Right hindlimb (tissue), 1 donor: ENCODE measurements around the gene PMEPA1.

Experiments used
- DNase-seq: peaks from one replicate; pipeline ENCODE4 v3.0.0-alpha.2; 2018

The PMEPA1 gene

DNA sequence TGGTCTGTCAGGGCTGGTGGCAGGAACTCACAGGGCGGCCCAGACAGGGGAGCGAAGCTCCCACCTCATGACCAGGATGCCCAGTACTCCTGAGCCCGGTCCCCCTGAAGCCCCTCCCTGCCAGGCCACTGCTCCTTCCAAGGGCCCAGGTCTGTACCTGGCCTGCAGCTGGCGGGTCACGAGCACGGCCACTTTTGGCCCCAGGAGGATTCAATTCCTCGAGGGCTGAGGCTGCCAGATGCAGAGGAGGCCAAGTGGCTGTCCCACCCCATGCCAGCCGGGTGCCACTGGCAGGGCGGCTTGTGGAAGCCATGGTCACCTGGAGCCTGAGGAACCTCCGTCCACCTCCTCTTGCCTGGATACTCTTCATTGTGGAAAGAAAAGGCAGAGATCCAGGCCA, 17.4 kb downstream of the PMEPA1 start:
- no peak for DNase-seq

DNA sequence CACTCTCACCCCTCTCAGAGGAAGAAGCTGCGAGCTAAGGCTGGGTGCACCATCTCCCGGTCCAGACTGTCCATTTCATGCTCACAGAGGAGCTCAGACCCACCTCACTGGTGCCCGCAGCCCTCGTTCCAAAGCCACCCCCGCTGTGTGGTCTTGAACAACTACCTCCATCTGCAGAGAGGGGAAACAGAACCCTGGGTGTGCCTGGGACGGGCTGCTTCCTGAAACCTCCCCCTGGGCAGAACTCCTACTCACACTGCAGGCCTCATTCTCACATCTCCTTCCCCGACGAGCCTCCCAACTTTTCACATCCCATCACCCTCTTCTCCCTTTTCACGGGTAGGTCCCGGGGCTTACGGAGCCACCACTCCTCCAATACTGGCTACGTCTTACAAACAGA, 18.1 kb downstream of the PMEPA1 start:
- DNase-seq = no peak

DNA sequence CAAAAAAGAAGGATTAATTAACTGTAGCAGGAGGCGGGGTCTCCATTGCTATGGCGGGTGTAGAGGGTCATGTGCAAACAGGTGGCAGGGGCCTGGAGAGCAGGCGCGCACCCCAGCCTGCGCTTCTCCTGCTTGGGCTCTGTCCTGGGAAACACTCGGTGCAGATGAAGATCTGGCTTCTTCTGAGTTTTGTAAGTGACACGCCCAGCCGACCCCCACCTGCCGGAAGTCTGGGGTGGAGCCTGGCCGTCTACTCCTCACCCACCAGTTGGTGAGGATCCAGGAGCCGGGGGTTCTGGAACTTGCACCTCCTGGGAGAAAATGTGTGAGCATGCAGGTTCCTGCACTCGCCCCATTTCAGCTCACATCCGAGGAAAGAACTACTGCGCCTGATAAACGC, 19.3 kb downstream of the PMEPA1 start:
- DNase-seq = no peak

DNA sequence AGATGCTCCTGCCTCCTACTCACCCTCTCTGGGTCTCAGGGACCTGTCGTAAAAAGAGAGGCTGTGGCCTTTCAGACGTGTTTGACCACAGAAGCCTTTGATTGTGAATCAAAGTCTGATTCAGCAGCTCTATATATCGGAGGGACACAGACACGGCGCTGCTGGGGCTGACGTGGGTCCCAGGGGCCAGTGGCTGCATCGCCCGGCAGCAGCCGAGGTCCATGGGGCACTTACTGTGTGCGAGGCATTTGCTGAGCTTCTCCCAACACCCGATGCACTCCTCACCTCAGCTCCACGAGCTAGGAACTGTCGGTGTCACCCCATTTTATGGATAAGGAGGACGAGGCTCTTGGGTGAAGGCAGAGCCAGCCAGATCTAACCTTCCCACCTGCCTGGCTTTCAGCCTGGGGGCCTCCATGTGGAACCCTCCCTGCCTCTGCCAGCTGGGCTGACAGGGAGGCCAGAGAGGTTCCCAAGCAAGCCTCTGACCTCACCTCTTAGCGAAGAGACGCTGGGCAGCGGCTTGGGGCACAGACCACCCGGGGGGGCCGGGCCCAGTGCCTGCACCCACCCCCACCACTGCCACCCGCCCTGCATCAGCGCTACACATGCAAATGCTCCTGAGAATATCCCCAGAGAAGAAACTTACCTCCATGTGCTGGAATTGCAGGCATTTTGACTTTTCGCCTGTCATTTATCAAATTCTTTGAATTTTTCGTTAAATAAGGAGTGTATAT, 19.9 kb downstream of the PMEPA1 start:
- no peak for DNase-seq

DNA sequence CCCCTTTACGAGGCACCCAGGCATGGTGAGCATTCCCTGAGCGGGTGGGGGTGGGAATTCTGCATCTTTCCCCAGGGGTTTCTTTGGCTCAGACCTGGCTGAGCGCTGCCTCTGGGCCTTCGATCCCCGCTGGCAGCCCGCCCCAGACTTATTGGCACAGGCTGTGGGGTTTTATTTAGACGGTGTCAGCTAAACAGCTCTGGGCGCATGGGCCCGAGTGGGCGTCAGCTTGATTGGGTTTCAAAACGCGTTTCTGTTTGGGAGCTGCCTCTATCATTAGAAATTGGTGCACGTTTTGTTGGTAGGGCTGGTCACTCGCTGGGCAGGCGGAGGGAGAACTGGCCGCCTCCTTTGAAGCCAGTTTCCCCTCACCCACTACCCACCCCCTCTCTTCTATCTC, 21.0 kb downstream of the PMEPA1 start:
- peak; percentile 67 for DNase-seq

DNA sequence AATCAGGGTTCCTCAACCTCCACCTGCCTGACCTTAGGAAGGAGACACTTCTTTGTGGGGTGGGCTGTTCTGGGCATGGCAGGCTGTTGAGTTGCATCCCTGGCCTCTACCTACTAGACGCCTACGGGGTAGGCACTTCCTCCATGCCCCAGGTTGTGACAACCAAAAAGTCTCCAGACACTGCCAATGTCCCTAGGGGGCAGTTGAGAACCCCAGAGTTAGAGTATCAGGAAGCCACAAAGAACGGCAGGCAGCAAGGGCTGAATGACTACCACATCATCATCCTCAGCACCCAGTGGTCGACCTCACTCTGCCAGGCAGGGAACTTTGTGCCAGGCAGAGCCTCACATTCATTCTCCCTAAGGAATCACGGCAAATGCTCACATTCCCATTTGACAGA, 21.5 kb downstream of the PMEPA1 start:
- no peak for DNase-seq

DNA sequence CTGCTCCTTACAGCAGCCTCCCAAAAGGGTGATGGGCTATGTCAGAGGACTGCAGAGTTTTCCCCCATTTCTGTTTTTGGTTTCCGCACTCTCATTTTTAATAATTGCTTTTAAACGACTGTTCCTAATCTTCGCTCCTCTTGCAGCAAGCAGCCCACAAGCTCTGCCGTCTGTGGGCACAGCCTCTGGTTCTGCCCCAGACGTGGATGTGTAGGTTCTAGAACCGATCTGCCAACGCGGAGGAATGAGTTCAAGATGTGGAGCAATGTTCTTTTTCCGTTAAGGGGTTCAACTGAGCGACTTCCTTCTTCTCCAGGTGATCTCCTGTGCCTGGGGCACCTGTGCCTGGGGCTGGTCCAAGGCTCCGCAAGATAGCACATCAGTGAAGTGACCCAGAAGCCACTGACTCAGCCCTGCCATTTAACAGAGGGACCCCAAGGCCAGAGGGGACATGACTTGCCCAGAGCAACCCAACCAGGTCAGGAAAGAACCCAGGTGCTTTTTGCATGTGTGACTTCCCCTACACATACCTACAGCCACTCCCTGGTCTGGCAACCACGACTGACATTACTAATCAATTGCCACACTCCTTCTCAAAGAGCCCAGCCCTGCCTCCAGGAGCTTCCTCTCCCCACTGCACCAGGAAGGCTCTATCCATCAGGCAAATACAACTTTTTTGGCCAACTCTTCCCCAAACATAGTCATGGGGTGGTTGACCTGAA, 22.7 kb downstream of the PMEPA1 start:
- no peak for DNase-seq

DNA sequence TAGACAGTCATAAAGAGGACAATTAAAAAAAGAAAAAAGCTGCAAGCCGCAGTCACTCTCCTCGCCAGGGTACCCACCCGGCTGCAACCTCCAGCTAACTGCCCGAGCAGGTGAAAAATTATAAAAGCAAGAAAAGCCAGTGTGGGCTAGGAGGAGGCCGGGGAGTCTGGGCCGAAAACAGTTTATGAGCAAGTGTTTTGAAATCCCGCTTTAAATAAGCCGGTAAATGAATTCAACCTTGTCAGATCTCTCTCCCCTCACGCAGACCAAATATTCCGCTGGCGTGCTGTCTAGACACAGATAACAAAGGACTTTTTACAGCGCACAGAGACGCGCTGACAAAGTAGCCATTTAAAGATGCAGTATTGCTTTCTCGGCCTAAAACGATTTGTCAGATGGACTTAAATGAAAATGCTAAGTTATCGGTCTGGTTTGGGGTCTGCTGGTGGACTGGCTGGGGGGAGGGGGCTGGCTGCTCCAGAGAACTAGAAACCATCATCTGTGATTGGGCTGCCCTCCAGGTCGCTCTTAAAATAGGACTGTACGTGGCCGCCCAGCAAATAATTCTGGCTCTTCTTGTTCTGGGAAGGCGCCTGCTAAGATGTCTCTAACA, 24.6 kb downstream of the PMEPA1 start:
- DNase-seq = peak; percentile 49

DNA sequence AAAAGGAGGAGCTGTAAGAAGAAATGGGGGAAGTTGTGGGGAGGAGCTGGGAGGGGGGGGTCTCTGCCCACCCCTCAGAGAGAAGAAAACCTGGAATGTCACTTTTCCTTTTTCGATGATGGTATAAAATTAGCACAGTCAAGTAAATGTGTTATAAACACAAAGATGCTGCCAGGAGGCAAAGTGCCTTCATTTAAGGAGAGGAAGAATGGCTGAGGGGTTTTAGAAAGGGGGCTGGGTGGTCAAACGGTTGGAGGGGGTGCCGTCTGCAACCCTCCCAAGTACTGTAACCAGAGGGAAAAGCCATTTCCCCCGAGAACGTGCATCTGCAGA, 25.0 kb downstream of the PMEPA1 start:
- DNase-seq = no peak

DNA sequence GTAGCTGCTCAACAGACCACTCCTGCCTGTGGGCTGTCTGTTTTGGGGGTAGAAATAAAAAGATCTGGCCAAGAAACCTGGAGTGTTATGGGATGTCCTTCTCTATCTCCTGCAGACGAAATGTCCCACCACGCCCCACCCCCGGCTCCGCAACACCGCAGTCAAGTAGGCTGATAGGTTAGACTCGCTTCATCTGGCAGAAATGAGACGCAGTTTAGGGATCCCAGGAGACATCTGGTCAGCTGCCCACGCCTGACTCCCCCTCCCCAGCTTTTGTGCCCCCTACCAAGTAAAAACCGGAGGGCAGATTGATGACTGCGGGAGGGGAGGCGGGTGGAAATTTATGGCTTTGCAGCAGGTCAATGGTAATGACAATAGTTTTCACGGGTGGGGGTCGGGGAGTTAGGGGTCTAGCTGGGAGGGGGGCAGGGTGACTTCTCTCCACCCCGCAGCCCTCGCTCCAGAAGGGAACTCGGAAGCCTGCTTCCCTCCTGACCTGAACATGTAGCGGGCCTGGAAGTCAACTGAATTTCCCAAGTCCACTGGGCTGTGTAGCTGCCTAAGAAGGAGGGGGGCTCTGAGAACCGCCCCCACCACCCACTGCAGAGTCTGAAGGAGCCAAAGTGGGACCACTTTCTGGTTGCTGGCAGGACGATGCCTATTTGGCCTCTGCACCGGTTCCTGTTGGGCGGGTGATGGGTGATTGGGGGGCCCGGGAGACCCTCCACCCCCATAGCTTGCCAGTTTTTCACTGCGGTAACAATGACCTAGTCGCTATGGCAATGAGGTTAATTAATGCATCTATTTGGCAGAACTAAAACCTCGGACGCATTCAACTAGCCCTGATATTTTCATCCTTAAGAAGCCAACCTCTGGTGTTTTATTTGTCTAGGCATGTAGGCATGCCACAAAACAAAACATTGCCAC, 25.7 kb downstream of the PMEPA1 start:
- no peak for DNase-seq

DNA sequence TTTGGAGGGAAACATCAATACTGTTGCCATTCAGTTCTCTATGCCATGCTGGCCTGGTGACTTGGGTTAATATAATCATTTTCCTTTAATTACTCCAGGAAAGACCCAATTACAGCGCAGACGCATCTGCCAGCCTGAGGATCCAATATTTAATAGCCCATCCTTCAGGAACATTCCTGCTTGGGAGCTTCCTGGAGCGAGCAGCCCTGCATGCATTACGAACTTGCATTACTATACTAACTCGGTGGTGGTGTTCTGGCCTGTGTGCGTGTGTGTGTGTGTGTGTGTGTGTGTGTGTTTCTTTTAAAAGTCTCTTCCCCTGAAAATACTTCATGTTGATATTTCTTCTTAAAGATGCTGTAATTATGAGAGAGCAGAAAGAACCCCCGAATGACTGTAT, 26.5 kb downstream of the PMEPA1 start:
- DNase-seq = peak; percentile 48

DNA sequence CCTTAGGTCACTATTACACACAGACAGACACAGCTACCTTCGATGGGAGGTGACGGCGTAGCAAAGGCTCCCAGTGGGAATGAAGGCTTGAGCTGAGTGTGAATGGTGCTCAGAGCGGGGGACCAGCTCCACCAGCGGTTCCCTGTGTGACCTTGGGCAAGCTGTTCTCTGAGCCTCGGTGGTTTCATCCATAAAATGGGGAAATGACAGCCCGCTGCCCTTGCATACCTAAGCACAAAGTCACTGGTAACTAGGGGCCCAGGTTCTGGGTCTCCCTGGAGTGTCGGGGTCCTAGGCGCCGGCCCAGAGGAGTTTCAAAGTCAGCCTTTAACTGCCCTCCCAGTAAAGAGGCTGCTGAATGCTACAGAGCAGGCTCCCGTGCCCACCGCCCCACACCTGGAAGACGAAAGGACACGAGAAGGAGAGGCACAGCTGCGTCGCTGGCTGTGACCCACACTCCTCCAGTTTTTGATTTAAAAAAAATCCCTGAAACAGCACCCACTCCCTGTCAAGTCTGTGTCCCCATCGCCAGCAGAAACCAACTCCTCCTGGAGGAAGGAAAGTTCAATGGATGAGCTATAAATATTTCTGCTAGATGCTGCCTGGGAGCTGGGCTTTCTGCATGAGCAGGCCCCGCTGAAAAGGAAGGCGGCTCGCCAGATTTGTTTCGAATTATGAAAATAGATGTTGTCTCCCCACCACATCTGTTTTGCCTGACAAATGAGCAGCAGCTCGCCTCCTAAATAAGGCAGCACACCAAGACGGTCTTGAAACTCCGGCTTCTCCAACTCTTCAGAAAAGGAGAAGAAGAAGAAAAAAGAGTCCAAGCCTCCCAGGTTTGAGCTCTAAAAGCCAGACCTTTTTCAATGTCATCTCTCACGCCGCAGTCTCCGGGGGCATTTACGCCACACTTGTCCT, 27.4 kb downstream of the PMEPA1 start:
- peak; percentile 76 for DNase-seq

DNA sequence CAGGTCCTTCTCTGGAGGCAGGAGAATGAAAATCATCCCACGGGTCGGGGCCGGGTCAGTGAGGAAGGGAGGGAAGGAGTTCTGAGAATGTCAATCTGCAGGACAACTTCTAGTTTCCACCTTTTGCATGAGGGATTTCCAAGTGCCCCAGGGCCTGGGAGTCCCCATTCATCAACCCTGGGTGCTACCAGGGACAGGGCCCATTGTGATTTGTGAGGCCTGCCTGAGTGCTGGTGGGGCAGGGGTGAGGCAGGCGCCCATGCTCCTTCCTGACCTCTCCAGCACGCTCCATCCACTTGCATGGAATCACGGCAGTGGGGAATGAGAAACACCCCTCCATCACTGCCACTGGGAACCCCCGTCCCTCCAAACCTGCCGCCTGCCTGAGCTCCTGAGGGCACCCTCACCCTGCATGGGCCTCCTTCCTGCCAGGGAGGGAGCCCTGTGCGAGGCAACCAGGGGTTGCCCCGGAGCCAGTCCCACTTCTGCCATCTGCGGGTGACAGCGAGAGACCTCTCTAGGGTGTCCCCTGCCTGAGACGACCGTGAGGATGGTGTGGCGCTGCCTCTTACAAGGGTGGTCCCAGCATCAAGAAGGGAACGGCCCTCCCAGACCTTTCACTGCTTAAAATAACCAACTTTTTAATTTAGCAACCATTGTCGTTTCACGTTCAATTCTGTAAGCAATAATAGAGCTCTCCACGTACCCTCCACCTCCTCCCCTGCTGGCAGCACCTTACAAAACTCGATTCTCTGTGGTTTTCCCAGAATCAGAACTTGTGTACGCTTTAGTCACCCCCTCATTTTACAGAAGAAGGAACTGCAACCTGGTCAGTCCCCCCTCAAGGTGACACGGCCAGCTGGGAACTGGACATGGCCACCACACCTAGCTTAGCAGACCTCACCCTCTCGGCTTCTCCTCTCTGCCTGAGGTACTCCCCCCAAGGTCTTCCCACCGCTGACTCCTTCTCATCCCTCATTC, 28.6 kb downstream of the PMEPA1 start:
- no peak for DNase-seq

DNA sequence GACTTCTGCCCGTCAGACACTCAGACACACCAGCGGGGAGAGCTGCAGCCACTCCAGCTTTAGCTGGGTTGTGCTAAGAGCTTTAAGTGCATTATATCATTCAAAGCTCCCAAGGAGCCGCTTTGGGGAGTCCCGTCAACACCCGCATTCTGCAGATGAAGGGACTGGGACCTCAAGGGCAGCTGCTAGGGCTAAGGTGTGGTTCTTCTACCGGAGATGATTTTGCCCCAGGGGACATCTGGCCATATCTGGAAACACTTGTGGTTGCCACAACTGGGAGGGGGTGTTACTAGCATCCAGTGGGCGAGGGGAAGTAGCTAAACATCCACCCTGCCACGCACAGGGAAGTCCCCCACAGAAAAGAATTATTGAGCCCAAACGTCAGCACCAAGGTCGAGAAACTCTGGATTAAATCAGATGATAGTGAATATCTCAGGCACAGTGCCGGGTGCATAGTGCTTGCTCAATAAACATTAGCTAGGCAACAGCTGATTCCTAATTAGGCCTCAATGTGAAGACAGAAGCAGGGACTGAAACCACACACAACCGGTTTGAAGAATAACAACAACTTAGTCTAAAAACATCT, 29.6 kb downstream of the PMEPA1 start:
- DNase-seq = no peak

DNA sequence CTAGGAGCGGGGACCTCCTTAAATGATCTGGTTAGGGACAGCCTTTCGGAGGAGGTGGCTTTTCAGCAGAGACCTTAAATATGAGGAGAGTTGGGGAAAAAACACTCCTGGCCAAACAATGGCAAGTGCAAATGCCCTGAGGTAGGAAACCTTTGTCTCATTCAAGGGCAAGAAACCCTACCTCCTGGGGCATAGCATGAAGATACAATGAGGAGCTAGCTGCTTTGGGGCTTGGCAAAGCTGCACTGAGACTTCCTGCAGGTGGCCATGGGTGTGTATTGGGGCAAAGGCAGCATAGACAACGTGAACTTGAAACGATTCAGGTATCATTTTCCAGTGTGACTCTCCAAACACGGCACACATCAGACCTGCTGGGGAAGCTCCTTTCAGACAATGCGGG, 30.7 kb downstream of the PMEPA1 start:
- DNase-seq = no peak

DNA sequence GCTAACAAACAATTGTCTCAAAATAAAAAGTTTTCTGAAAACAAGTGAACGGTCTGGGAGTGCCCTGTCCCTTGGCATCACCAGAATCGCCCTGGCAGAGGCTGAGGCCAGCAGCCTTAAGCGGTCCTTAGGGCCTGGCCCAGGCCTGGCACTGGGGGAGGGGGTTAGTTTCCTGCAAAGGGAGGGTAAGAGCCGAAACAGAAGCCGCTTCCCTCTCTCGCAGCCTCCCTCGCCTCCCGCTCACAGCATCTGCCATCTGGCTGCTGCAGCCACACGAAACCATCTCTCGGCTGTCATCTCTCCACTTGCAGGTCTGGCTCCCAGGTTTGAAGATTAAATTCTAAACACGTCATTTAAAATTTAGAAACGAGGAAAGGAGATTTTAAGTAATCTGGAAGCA, 31.5 kb downstream of the PMEPA1 start:
- no peak for DNase-seq

DNA sequence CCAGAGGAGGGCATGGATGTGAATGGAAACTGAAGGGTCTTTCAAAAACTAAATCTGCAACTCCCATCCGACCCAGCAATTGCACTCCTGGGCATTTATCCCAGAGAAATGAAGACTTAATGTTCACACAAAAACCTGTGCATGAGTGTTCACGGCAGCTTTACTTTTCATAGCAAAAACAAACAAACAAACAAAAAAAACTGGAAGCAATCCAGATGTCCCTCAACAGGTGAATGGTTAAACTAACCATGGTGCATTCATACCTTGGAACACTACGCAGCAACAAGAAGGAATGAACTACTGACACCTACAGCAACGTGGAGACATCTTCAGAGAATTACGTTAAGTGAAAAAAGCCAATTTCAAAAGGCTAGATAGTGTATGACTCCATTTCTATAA, 32.2 kb downstream of the PMEPA1 start:
- no peak for DNase-seq

DNA sequence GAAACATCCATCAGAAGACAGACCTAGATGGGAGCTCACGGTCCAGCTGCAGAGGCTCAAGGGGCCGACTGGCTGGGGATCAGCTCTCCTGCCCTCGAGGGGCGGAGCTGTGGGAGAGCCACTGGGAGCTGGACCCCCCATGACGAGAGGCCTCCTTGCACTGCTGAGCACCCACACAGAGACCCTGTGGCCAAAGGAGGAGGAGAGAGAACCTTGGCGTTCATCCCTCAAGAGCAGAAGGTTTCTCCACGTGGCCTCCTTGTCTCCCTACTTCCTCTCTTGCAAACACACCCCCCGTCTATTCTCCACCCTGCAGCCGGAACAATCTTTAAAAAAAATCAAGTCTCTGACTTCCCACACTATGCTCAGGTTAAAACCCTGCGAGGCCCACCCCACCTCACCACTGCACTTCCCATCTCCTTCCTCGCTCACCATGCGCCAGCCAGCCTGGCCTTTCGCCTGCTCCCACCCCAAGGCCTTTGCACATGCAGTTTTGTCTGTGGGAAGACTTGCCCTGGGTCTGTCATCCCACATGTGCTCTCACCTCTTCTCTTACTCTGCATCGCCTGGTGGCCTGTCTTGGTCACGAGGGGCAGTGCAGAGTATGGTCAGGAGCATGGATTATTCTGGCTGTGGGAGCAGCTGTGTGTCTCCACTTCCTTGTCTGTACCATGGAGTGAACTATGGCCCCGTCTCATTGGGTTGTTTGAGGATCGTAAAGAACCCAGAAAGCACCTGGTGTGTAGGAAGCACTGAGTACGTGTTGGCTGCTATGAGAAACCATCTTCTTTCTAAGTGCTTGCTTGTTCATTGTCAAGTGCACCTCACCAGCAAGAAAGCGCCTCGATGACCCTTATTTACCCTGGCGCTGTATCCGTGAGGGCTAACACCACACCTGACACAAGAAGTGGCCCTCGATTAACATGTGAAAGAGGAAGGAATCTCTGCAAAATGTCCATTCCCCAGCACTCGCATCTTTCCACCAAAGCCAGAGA, 32.9 kb downstream of the PMEPA1 start:
- DNase-seq = no peak

DNA sequence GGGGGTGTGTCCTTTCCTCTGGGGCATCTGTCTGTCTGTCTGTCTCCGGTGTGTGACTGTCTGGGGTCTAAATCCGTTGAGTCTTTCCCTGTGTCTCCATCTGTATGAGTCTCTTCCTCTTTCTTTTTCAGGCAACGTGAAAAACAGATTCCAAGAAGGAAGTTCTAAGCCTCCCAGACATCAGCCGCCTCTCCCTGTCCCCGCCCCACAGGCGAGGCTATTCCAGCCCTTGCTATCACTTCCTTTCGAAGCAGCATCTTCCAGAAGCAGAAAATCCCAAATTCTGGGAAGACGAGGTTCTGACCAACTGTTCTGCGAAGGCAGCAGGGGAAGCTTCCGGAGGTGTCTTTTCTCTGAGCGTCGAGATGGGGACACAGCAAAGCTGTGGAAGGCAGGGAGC, 34.0 kb downstream of the PMEPA1 start:
- DNase-seq = no peak
